ENCODE results near the gene UXS1.

DNA sequence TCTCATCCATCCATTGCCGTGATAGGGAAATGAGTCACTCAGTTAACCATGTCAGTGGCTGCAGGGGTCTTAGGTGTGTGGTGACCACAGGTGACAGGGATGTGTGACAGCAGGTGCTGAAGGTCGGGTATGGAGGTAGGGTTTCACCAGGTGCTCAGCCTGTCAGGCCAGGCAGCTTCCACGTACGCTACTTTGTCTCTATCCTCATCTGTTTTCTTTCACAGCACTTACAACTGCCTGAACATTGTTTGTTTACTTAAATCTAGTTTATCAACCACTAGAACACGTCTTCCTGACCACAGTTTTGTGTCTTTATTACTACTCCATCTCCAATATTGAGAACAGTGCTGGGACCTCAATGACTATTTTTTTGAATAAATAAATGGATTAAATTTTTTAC, 11.4 kb upstream of the UXS1 start:
- TF ChIP-seq, protein P1, sequence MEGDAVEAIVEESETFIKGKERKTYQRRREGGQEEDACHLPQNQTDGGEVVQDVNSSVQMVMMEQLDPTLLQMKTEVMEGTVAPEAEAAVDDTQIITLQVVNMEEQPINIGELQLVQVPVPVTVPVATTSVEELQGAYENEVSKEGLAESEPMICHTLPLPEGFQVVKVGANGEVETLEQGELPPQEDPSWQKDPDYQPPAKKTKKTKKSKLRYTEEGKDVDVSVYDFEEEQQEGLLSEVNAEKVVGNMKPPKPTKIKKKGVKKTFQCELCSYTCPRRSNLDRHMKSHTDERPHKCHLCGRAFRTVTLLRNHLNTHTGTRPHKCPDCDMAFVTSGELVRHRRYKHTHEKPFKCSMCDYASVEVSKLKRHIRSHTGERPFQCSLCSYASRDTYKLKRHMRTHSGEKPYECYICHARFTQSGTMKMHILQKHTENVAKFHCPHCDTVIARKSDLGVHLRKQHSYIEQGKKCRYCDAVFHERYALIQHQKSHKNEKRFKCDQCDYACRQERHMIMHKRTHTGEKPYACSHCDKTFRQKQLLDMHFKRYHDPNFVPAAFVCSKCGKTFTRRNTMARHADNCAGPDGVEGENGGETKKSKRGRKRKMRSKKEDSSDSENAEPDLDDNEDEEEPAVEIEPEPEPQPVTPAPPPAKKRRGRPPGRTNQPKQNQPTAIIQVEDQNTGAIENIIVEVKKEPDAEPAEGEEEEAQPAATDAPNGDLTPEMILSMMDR (IDR thresholded peaks at IDR 0.05): no peak
- TF ChIP-seq POLR2A (IDR thresholded peaks at IDR 0.05): no peak
